SK-N-SH (cell line): ENCODE results near the gene TMSB10. TPM values are rescaled to one million over a fixed set of nuclear protein-coding genes. Genes with fewer than 3 reads are reported as not detected.

Experiments
- CTCF ChIA-PET: fragments of 300-600, 350-600 bp; formaldehyde crosslinking; extraction: SDS; loops from one replicate; lab custom pipeline; 2021; lab: Yijun Ruan, JAX
- POLR2A ChIA-PET: fragments of 350-600 bp; sonication (Branson Sonifier 250); formaldehyde crosslinking; extraction: SDS; loops from one replicate; lab custom pipeline; 2020; ENCODE audit warnings: antibody characterized with exemption, inconsistent platforms; lab: Yijun Ruan, JAX
- DNase-seq: peaks from one replicate; pipeline ENCODE4 v3.0.0; 2012
- H2AFZ ChIP-seq: fragments of 200-600 bp; sonication (generic); 2 replicates; pipeline ENCODE4 v1.8.1; 2016; ENCODE audit warnings: antibody characterized with exemption, mild to moderate bottlenecking, low read depth
- H3F3A ChIP-seq: fragments of 200-600 bp; sonication (generic); replicated peaks from 2 replicates; pipeline ENCODE3; 2016; ENCODE audit warnings: antibody characterized with exemption, mild to moderate bottlenecking; ENCODE audit not compliant: insufficient read depth
- H3K27ac ChIP-seq, 2 experiments: fragments of 200-500 bp in 1 of 2; fragments of 200-600 bp in 1 of 2; sonication (Bioruptor generic) in 1 of 2; sonication (generic), shearing (Covaris generic) in 1 of 2; 2 replicates each; pipeline versions ENCODE4 v1.5.1 to v1.6.1; 2014 to 2016; ENCODE audit warnings: low read depth in 2 of 2, inconsistent platforms in 1 of 2, low read length in 1 of 2, mild to moderate bottlenecking in 1 of 2, mixed read lengths in 1 of 2
- H3K27me3 ChIP-seq: fragments of 200-600 bp; sonication (generic), shearing (Covaris generic); 2 replicates; pipeline ENCODE4 v1.6.1; 2016; ENCODE audit warnings: mixed run types; ENCODE audit not compliant: insufficient read depth
- H3K36me3 ChIP-seq, 2 experiments: fragments of 200-500 bp in 1 of 2; fragments of 200-600 bp in 1 of 2; sonication (Bioruptor generic) in 1 of 2; sonication (generic) in 1 of 2; replicated peaks in 1 of 2; 2 replicates each; pipeline versions ENCODE3 to v1.5.1; 2014 to 2016; ENCODE audit warnings: low read length in 1 of 2, mild to moderate bottlenecking in 1 of 2; ENCODE audit not compliant: insufficient read depth in 2 of 2, control insufficient read depth in 1 of 2
- H3K4me1 ChIP-seq, 2 experiments: fragments of 200-500 bp in 1 of 2; fragments of 200-600 bp in 1 of 2; sonication (Bioruptor generic) in 1 of 2; sonication (generic), shearing (Covaris generic) in 1 of 2; 2 replicates each; pipeline versions ENCODE4 v1.5.1 to v1.6.1; 2014 to 2016; ENCODE audit warnings: low read depth in 1 of 2, low read length in 1 of 2, mixed run types in 1 of 2; ENCODE audit not compliant: insufficient read depth in 2 of 2, control insufficient read depth in 1 of 2
- H3K4me2 ChIP-seq: fragments of 200-600 bp; sonication (generic), shearing (Covaris generic); 2 replicates; pipeline ENCODE4 v1.6.1; 2017; ENCODE audit warnings: mixed run types
- H3K4me3 ChIP-seq, 2 experiments: fragments of 200-500 bp in 1 of 2; fragments of 200-600 bp in 1 of 2; sonication (Bioruptor generic) in 1 of 2; sonication (generic), shearing (Covaris generic) in 1 of 2; 2 replicates each; pipeline versions ENCODE4 v1.5.1 to v1.8.1; 2014 to 2016; ENCODE audit warnings: low read depth in 2 of 2, inconsistent platforms in 1 of 2, low read length in 1 of 2, mild to moderate bottlenecking in 1 of 2, mixed read lengths in 1 of 2, moderate library complexity in 1 of 2
- H3K79me2 ChIP-seq: fragments of 200-600 bp; sonication (generic); 2 replicates; pipeline ENCODE4 v1.8.1; 2017; ENCODE audit warnings: mild to moderate bottlenecking; ENCODE audit not compliant: insufficient read depth
- H3K9ac ChIP-seq: fragments of 200-600 bp; sonication (generic); 2 replicates; pipeline ENCODE4 v1.6.1; 2017; ENCODE audit warnings: mixed run types
- H3K9me2 ChIP-seq: fragments of 200-600 bp; sonication (generic); 2 replicates; pipeline ENCODE4 v1.6.1; 2017; ENCODE audit warnings: mixed run types
- H3K9me3 ChIP-seq: fragments of 200-600 bp; sonication (generic); 2 replicates; pipeline ENCODE4 v1.6.1; 2017; ENCODE audit warnings: mixed run types, mild to moderate bottlenecking, moderate library complexity
- H4K20me1 ChIP-seq: fragments of 200-600 bp; sonication (generic); 2 replicates; pipeline ENCODE4 v1.6.1; 2017; ENCODE audit warnings: mild to moderate bottlenecking, mixed run types; ENCODE audit not compliant: insufficient read depth
- CTCF ChIP-seq: fragments of 200-600 bp; sonication (generic); IDR thresholded peaks from 2 replicates; pipeline ENCODE4 v1.6.1; 2017; ENCODE audit warnings: antibody characterized with exemption, mild to moderate bottlenecking, moderate library complexity
- ELF1 ChIP-seq: IDR thresholded peaks from 2 replicates; pipeline ENCODE4 v1.4.0; 2012
- EP300 ChIP-seq, 2 experiments: IDR thresholded peaks; 2 replicates each; pipeline versions ENCODE4 v1.4.0 to v1.6.1; 2012; ENCODE audit warnings: borderline replicate concordance in 1 of 2, low read depth in 1 of 2, low read length in 1 of 2
- FOSL2 ChIP-seq: IDR thresholded peaks from 2 replicates; pipeline ENCODE4 v1.4.0; 2012; ENCODE audit warnings: low read depth, mild to moderate bottlenecking, moderate library complexity, borderline replicate concordance
- FOXJ3 ChIP-seq: sonication (generic); formaldehyde crosslinking; IDR thresholded peaks from 2 replicates; pipeline ENCODE4 v1.5.1; 2020; ENCODE audit warnings: mild to moderate bottlenecking, missing genetic modification reagents
- JUND ChIP-seq: IDR thresholded peaks from 2 replicates; pipeline ENCODE4 v1.4.0; 2012
- NRF1 ChIP-seq: IDR thresholded peaks from 2 replicates; pipeline ENCODE4 v1.6.1; 2012; ENCODE audit warnings: low read depth, mild to moderate bottlenecking, low read length
- RAD21 ChIP-seq: IDR thresholded peaks from 2 replicates; pipeline ENCODE4 v1.6.1; 2012; ENCODE audit warnings: mild to moderate bottlenecking, low read length
- SIN3A ChIP-seq: IDR thresholded peaks from 2 replicates; pipeline ENCODE4 v1.6.1; 2012; ENCODE audit warnings: low read depth, mild to moderate bottlenecking, low read length, moderate library complexity, borderline replicate concordance
- TCF12 ChIP-seq: IDR thresholded peaks from 2 replicates; pipeline ENCODE4 v1.4.0; 2012
- ZBTB33 ChIP-seq: IDR thresholded peaks from 2 replicates; pipeline ENCODE4 v1.4.0; 2012; ENCODE audit warnings: low read depth, borderline replicate concordance
- WGBS: methylation state at CpG from one replicate; pipeline ENCODE4 v1.1.6; 2017; ENCODE audit warnings: low lambda C conversion rate; 5-methylcytosine and 5-hydroxymethylcytosine counted together
- polyA plus RNA-seq, 3 experiments: library from polyadenylated mRNA; depleted of rRNA; stranded (reverse); fragments of >200 nt; gene quantifications; 2 replicates each; pipeline ENCODE4 v1.2.3, GENCODE V29; 2012

Gene TMSB10
- polyA plus RNA-seq, 1 of the 3 experiments (the other 2 are of a cell fraction): 7,920 TPM

- TF ChIP-seq EP300 (IDR thresholded peaks at IDR 0.05; ENCODE audit: borderline replicate concordance in 1 of 2, low read depth in 1 of 2, low read length in 1 of 2) (no peak), RAD21 (no peak), ZBTB33 (no peak), TCF12 (no peak), FOXJ3 (CRISPR knock-in tag) (no peak)
Observed at GRCh38 chr2:84888401-84889276, 16.8 kb upstream of the TMSB10 start (continued).

GRCh38 chr2:84889332-84889731 is 16.1 kb upstream of the TMSB10 start:
- CTCF ChIA-PET: interaction anchor here (1.0 to 2.5 kb wide), 2 partner anchors 9 to 37 kb away, joined by 3 to 7 read pairs; no protein-coding TSS in a partner anchor
- H3K27me3 ChIP-seq: no peaks in the 10 kb centered on the region
- no peak overlapping the region for H3K4me2 ChIP-seq
- no peak overlapping the region for H3K9ac ChIP-seq
- H3K4me1 ChIP-seq: peaks cover 0 to 1% of the 10 kb centered on the region in 2 experiments; a peak in 1 of 4 replicates
- WGBS: 80% methylated on average over 2 of the region's 2 CpGs
- no peak overlapping the region for H3K27ac ChIP-seq
- H3K36me3 ChIP-seq: no peaks in the 10 kb centered on the region
- TF ChIP-seq ELF1 (no peak), CTCF (no peak), JUND (no peak), FOSL2 (no peak), NRF1 (no peak), SIN3A (no peak)
- no peaks in the 10 kb centered on the region for H3K9me3 ChIP-seq
- POLR2A ChIA-PET: no interaction called here
- H4K20me1 ChIP-seq: no peaks in the 10 kb centered on the region
- peak overlapping the region; percentile 76; the same call in 1 of the 2 replicates for H2AFZ ChIP-seq
- H3K9me2 ChIP-seq: no peaks in the 10 kb centered on the region
- no peaks in the 10 kb centered on the region for H3K79me2 ChIP-seq
- peaks cover 7% of the 10 kb centered on the region for H3F3A ChIP-seq
- no peak for DNase-seq
- no peak overlapping the region for H3K4me3 ChIP-seq
